ENCODE results near the gene CAPN9.

CAPN9 gene

DNA sequence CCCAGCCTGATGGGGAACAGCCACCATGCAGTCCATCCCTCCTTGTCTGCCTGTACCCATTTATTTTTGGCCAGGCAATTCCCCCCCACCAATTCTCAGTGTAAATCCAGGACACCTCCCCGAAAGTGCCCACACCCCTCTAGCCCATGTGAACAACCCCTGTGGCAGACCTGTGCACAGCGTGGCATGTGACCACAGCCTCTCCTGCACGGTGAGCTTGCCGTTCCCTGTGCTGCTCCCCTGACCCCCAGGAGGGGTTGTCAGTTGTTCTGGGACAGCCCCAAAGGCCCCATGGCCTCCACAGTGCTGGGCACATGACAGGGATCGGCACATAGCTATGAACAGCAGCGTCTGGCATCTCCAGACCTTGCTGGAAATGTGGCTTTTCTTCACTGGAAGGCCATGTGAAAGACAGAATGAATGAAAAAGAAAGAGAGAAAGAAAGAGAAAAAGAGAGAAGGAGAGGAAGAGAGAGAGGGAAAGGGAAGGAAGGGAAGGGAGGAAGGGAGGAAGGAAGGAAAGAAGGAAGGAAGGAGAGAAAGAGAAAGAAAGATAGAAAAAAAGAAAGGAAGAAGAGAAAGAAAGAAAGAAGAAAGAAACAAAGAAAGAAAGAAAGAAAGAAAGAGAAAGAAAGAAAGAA is 3.9 kb downstream of the CAPN9 start:
- no peaks in the 10 kb centered on the region for H3K27me3 ChIP-seq (ENCODE audit: low read depth, low read length)
- H3K27ac ChIP-seq (ENCODE audit: low read length), result no peak overlapping the region
- peaks cover 0 to 7% of the 10 kb centered on the region in 2 donors for H3K4me1 ChIP-seq (ENCODE audit: control insufficient read depth in 1 of 2, insufficient read depth in 2 of 2, low read length in 2 of 2)
- no peaks in the 10 kb centered on the region for H3K36me3 ChIP-seq (ENCODE audit: control insufficient read depth in 1 of 2, insufficient read depth in 2 of 2, low read length in 2 of 2)
- H3K4me3 ChIP-seq (ENCODE audit: low read depth in 1 of 2, low read length in 2 of 2), result no peak overlapping the region
- no peaks in the 10 kb centered on the region for H3K9me3 ChIP-seq (ENCODE audit: control insufficient read depth in 1 of 2, low read length in 2 of 2)

DNA sequence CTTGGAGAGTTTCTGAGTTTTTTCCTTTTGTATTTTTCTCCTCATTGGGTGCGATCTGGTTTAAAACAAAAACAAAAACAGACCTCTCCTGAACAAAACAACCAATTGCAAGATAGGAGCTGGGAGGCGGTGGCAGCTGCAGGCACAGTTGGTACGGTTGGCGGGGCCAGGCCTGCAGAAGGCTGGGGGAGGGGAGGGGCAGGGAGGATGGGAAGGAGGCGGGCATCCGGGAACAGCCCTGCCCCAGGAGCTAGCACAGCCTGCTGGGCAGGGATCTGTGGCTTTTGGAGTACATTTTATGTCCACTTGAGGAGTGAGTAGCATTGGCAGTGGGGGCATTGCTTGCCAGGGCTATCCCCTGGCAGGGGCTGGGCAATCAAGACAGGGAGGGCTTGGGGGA is 5.2 kb downstream of the CAPN9 start:
- Histone ChIP-seq H3K4me3 (ENCODE audit: low read depth in 1 of 2, low read length in 2 of 2) (no peak overlapping the region), H3K36me3 (ENCODE audit: control insufficient read depth in 1 of 2, insufficient read depth in 2 of 2, low read length in 2 of 2) (no peaks in the 10 kb centered on the region), H3K9me3 (ENCODE audit: control insufficient read depth in 1 of 2, low read length in 2 of 2) (no peaks in the 10 kb centered on the region), H3K27me3 (ENCODE audit: low read depth, low read length) (no peaks in the 10 kb centered on the region), H3K4me1 (ENCODE audit: control insufficient read depth in 1 of 2, insufficient read depth in 2 of 2, low read length in 2 of 2) (peaks cover 0 to 7% of the 10 kb centered on the region in 2 donors), H3K27ac (ENCODE audit: low read length) (no peak overlapping the region)

DNA sequence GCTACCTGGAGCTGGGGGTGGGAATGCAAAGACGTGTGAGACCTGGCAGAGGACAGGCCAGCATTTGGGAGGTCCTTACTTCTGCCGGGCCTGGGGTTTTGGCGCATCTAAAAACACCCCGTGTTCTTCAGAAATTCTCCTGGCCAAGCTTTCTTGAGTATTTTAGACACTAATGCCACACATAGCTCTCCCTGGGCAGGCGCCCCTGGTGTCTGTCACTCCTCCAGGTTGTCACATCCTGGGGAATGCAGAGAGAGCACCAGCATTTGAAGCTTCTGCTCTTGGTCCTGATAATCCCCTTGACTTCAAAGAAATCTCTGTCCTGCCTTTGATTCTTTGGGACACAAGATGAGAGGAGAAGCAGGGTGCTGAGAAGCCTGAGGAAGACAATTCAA is 6.0 kb downstream of the CAPN9 start:
- Histone ChIP-seq H3K4me3 (ENCODE audit: low read depth in 1 of 2, low read length in 2 of 2) (peak overlapping the region in 1 of 2 donors; percentile 49), H3K9me3 (ENCODE audit: control insufficient read depth in 1 of 2, low read length in 2 of 2) (no peaks in the 10 kb centered on the region), H3K4me1 (ENCODE audit: control insufficient read depth in 1 of 2, insufficient read depth in 2 of 2, low read length in 2 of 2) (peaks cover 0 to 7% of the 10 kb centered on the region in 2 donors), H3K27me3 (ENCODE audit: low read depth, low read length) (no peaks in the 10 kb centered on the region), H3K36me3 (ENCODE audit: control insufficient read depth in 1 of 2, insufficient read depth in 2 of 2, low read length in 2 of 2) (no peaks in the 10 kb centered on the region), H3K27ac (ENCODE audit: low read length) (no peak overlapping the region)

DNA sequence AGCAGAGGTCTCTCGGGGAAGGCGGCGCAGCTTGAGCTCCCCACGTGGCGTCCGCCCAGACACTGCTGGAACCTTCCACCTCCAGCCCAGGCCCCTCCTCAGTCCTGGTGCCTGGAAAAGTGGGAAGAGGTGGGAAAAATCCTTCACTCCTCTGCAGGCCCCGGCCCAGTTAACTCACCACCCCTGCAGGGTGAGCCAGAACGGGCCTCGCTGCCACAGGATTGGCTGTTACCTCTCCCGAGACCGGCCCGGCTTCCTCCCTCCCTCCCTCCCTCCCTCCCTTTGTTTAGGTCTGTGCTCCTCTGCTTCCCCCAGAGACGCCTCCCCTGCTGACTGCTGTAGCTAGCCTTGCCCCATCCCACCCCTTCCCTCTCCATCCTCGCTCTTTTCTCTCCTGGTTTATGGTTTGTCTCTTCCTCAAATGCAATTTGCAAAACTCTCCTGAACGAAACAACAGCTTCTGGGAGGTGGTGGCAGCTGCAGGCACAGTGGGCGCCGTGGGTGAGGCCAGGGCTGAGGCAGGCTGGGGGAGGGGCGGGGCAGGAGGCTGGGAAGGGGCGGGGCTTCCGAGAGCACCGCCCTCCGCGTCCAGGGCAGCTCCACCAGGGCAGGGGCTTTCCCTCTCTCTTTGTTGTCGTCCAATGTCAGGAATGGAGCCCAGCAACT is 6.5 kb downstream of the CAPN9 start:
- Histone ChIP-seq H3K27me3 (ENCODE audit: low read depth, low read length) (no peaks in the 10 kb centered on the region), H3K27ac (ENCODE audit: low read length) (no peak overlapping the region), H3K4me1 (ENCODE audit: control insufficient read depth in 1 of 2, insufficient read depth in 2 of 2, low read length in 2 of 2) (peaks cover 0 to 7% of the 10 kb centered on the region in 2 donors), H3K4me3 (ENCODE audit: low read depth in 1 of 2, low read length in 2 of 2) (peak overlapping the region in 1 of 2 donors; percentile 49), H3K9me3 (ENCODE audit: control insufficient read depth in 1 of 2, low read length in 2 of 2) (no peaks in the 10 kb centered on the region), H3K36me3 (ENCODE audit: control insufficient read depth in 1 of 2, insufficient read depth in 2 of 2, low read length in 2 of 2) (no peaks in the 10 kb centered on the region)

DNA sequence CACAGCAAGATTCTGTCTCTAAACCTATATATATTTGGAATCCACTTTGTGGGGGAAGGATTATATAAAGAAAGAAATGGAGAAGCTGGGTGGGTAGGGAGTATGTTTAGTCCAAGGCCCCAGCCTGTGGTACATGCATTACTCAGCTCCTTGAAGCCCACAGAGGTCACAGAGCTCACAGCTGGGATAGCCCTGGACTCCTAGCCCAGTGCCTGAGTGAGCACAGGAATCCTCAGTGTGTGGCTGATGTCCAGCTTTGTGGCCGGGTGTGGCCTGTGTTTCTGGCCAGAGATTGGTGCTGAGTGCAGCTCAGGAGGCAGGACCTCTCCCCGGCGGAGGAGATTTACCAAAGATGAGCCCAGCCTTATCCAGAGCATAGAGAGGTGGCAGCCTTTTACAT is 7.6 kb downstream of the CAPN9 start:
- H3K9me3 ChIP-seq (ENCODE audit: control insufficient read depth in 1 of 2, low read length in 2 of 2), result no peaks in the 10 kb centered on the region
- H3K4me3 ChIP-seq (ENCODE audit: low read depth in 1 of 2, low read length in 2 of 2), result no peak overlapping the region
- peaks cover 0 to 7% of the 10 kb centered on the region in 2 donors for H3K4me1 ChIP-seq (ENCODE audit: control insufficient read depth in 1 of 2, insufficient read depth in 2 of 2, low read length in 2 of 2)
- H3K27me3 ChIP-seq (ENCODE audit: low read depth, low read length), result no peaks in the 10 kb centered on the region
- H3K36me3 ChIP-seq (ENCODE audit: control insufficient read depth in 1 of 2, insufficient read depth in 2 of 2, low read length in 2 of 2), result no peaks in the 10 kb centered on the region
- H3K27ac ChIP-seq (ENCODE audit: low read length), result no peak overlapping the region

DNA sequence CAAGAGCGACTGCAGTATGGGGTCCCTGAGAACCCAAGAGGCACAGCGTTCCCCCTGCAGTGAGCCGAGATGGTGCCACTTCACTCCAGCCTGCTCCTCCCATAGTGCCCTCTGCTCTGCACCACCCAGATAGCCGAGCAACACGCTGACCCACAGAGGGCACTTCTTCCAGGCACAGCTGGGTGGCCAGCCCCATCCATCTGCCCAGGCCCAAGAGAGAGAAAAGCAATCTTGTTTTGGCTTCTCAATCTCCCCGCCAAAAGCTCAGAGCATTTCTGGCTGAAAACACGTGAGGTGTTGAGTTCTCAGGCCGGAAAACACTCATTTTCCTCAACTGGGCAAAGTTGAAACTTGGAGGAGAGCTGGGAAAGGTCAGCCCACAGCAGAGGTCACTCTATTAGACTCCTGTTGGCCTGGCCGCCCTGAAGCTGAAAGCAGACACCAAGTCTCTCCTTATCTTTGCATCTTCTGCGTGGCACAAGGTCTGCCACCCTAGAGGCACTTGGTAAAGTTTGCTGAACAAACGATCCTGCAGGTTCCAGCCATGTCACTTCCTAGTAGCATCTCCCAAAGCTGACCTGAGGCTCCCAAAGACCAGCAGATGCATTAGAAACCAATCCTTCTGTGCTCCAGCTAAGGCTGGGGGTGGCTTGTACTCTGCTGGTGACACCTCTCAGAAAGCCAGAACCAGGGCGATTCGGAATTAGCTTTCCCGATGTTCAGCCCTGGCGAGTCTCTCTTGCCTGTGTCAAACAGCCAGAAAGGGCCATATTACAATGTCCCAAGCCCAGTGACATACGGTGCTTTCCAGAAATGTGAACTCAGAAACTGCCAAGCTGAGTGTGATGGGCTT is 10.9 kb downstream of the CAPN9 start:
- no peak overlapping the region for H3K27ac ChIP-seq (ENCODE audit: low read length)

DNA sequence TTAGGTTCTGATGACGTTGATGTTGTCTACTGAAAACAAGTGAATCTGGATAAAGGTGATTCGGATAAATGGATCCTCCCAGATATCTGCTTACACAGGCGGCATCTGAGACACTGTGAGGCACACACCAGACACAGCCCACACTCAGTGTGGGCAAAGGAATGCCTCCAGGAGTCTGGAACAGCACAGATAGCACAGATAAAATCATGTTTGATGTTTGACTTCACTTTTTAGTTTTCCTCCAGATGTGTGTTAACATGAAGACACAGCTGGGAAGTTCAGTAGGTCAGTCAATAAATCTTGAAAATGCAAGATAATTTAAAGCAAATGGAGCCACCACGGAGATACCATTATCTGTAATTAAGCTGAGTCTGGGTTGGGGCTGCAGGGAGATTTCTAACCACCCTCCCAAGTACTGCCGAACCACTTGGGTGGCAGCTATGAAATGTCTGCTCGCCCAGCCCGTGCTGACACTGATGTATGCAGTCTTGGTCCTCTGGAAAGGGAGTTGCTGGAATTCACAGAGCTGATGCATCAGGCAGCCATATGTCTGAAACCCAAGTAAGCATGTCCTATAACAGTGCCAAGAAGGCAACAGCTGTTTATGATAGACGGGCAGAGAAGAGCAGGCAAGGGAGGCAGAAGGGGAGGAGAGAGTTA is 11.7 kb downstream of the CAPN9 start:
- H3K27ac ChIP-seq (ENCODE audit: low read length), result no peak overlapping the region

More for the DNA sequence above, 10.9 kb downstream of the CAPN9 start:
- Histone ChIP-seq H3K4me1 (ENCODE audit: control insufficient read depth in 1 of 2, insufficient read depth in 2 of 2, low read length in 2 of 2) (peaks cover 0 to 5% of the 10 kb centered on the region in 2 donors), H3K36me3 (ENCODE audit: control insufficient read depth in 1 of 2, insufficient read depth in 2 of 2, low read length in 2 of 2) (no peaks in the 10 kb centered on the region), H3K9me3 (ENCODE audit: control insufficient read depth in 1 of 2, low read length in 2 of 2) (no peaks in the 10 kb centered on the region), H3K4me3 (ENCODE audit: low read depth in 1 of 2, low read length in 2 of 2) (no peak overlapping the region), H3K27me3 (ENCODE audit: low read depth, low read length) (no peaks in the 10 kb centered on the region)

DNA sequence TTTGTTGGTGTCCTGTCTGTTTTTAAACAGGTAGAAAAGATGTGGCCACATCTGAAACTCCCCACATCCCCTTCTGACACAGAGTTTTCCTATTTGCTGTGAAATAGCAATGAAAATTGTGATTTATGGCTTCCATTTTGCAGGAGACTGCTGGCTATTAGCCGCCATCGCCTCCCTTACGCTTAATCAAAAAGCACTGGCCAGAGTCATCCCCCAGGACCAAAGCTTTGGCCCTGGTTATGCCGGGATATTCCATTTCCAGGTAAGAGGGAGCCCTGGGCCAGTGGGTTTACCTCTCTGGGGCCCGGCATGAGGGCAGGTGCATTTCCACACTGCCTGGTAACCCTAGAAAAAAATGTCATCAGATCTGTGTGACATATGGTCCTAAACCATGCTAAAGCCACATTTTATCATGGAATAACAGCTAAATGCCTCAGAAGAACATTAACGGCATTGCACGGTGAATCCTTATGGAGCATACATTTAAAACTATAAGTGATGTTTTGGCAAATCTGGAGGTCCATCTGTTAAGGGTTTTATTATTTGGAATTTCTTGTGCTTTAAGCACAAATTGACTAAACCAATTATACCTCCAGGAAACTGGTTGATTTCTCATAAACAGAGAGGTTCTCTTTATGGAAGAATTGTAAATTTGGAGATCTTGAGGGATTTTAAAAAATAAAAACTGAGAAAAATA is 12.3 kb downstream of the CAPN9 start:
- no peaks in the 10 kb centered on the region for H3K4me1 ChIP-seq (ENCODE audit: control insufficient read depth in 1 of 2, insufficient read depth in 2 of 2, low read length in 2 of 2)
- no peaks in the 10 kb centered on the region for H3K36me3 ChIP-seq (ENCODE audit: control insufficient read depth in 1 of 2, insufficient read depth in 2 of 2, low read length in 2 of 2)
- H3K9me3 ChIP-seq (ENCODE audit: control insufficient read depth in 1 of 2, low read length in 2 of 2), result peaks cover 0 to 3% of the 10 kb centered on the region in 2 donors
- H3K27me3 ChIP-seq (ENCODE audit: low read depth, low read length), result no peaks in the 10 kb centered on the region
- no peak overlapping the region for H3K4me3 ChIP-seq (ENCODE audit: low read depth in 1 of 2, low read length in 2 of 2)
- H3K27ac ChIP-seq (ENCODE audit: low read length), result no peak overlapping the region

More for the DNA sequence above, 11.7 kb downstream of the CAPN9 start:
- no peak overlapping the region for H3K4me3 ChIP-seq (ENCODE audit: low read depth in 1 of 2, low read length in 2 of 2)
- H3K9me3 ChIP-seq (ENCODE audit: control insufficient read depth in 1 of 2, low read length in 2 of 2), result peaks cover 0 to 3% of the 10 kb centered on the region in 2 donors
- H3K36me3 ChIP-seq (ENCODE audit: control insufficient read depth in 1 of 2, insufficient read depth in 2 of 2, low read length in 2 of 2), result no peaks in the 10 kb centered on the region
- H3K27me3 ChIP-seq (ENCODE audit: low read depth, low read length), result no peaks in the 10 kb centered on the region
- no peaks in the 10 kb centered on the region for H3K4me1 ChIP-seq (ENCODE audit: control insufficient read depth in 1 of 2, insufficient read depth in 2 of 2, low read length in 2 of 2)

DNA sequence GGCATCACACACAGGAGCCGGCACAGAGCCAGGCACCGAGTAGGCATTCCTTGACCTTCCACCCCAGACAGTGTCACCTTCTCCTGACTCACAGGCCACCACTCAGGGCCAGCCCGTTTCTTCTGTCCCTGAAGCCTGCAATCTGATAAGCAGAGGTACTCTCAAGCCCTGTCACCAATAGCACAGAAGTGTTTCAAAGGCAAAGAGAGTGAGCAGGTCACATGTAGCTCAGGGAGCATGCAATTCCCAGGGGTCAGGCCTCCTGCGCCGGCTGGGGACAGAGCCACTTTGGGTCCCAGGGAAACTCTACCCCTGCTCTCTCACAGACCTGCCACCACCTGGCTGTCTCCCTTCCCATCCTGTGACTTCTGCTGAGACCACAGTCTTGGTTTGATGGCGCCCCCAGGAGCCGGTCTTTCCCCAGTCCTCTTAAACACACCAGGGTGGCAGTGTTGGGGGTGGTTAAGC is 13.2 kb downstream of the CAPN9 start:
- no peak overlapping the region for H3K4me3 ChIP-seq (ENCODE audit: low read depth in 1 of 2, low read length in 2 of 2)
- no peaks in the 10 kb centered on the region for H3K4me1 ChIP-seq (ENCODE audit: control insufficient read depth in 1 of 2, insufficient read depth in 2 of 2, low read length in 2 of 2)

DNA sequence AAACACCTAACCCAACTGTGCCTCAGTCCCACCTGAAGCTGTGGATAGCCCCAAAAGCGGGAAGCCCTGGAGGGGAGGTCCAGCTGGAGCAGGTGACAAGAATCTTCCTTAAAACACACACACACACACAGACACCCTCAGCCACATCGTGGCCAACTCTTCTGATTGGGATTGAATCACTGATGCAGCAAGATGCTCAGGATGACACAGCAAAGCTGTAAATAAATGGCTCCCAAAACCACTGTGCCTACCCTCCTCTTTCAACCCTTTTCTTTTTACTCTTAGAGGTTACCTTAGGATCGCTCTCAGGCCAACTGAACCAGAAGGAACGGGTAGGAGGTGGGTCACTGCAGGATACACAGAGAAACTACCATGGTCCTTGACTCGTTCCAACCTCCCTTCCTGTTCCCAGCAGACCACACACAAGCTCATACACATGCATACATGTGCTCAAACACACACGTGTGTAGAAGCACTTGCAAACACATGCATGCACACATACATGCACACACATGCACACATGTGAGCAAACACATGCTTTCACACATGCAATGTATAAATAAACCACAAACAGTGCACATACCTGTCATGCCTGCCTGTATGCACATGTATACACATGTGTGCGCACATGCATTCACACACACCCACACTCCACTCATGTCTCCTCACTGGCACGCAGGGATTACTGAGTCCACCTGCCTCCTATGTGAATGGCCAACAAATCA is 14.4 kb downstream of the CAPN9 start:
- H3K4me1 ChIP-seq (ENCODE audit: control insufficient read depth in 1 of 2, insufficient read depth in 2 of 2, low read length in 2 of 2), result no peaks in the 10 kb centered on the region
- no peak overlapping the region for H3K27ac ChIP-seq (ENCODE audit: low read length)
- H3K9me3 ChIP-seq (ENCODE audit: control insufficient read depth in 1 of 2, low read length in 2 of 2), result peaks cover 0 to 3% of the 10 kb centered on the region in 2 donors
- H3K27me3 ChIP-seq (ENCODE audit: low read depth, low read length), result no peaks in the 10 kb centered on the region
- no peaks in the 10 kb centered on the region for H3K36me3 ChIP-seq (ENCODE audit: control insufficient read depth in 1 of 2, insufficient read depth in 2 of 2, low read length in 2 of 2)
- no peak overlapping the region for H3K4me3 ChIP-seq (ENCODE audit: low read depth in 1 of 2, low read length in 2 of 2)

More for the DNA sequence above, 13.2 kb downstream of the CAPN9 start:
- Histone ChIP-seq H3K27ac (ENCODE audit: low read length) (no peak overlapping the region), H3K36me3 (ENCODE audit: control insufficient read depth in 1 of 2, insufficient read depth in 2 of 2, low read length in 2 of 2) (no peaks in the 10 kb centered on the region), H3K9me3 (ENCODE audit: control insufficient read depth in 1 of 2, low read length in 2 of 2) (peaks cover 0 to 3% of the 10 kb centered on the region in 2 donors), H3K27me3 (ENCODE audit: low read depth, low read length) (no peaks in the 10 kb centered on the region)
